ENCODE results near the gene RGPD5.
"Not testable (repeated sequence)": the region's sequence is repeated elsewhere in the genome, so short reads cannot be mapped to it uniquely, and the experiment has no call there.

Gene RGPD5

DNA sequence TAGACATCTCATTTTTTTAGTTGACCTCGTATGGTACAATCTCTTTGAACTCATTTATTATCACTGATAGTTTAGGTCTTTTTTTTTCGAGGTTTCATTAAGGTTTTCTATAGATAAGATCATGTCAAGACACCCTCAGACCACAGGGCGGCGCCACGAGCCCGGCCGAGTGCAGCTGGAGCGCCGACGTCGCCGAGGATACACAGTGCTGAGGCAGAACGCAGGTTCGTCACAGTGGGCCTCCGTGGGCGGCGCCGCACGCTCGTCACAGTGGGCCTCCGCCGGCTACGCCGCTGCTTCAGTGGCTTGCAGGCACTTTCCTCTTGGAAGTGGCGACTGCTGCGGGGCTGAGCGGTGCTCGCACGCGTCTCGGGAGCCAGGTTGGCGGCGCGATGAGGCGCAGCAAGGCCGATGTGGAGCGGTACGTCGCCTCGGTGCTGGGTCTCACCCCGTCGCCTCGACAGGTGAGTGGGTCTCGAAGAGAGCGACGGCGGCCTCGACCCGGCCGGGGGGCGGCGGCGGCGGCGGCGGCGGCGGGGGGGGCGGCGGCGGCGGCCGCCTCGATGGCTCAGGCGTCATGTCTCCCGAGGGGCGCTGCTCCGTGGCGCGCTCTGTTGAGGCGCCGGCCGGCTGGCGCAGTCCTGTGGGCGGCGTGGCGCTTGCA is at the start of gene RGPD5:
Gene RGPD5 (plus strand): TSS at position 232 of the 664 bp plus-strand sequence. CDS start 161 bp downstream, at position 393.
- H3K4me2 ChIP-seq (ENCODE audit: low read depth, low read length, poor library complexity, severe bottlenecking); H3K27me3 ChIP-seq (ENCODE audit: insufficient read depth, low read length, poor library complexity, severe bottlenecking); H3K9me2 ChIP-seq (replicated peaks; ENCODE audit: low read depth, low read length); H3K36me3 ChIP-seq (ENCODE audit: insufficient read depth, low read length); H3K9me3 ChIP-seq (ENCODE audit: insufficient read depth, low read depth, low read length); H3K79me2 ChIP-seq (ENCODE audit: insufficient read depth, low read length); H3K4me1 ChIP-seq (ENCODE audit: insufficient read depth, low read length, poor library complexity, severe bottlenecking); H3K9ac ChIP-seq (ENCODE audit: low read depth, low read length, poor library complexity, severe bottlenecking); H2AFZ ChIP-seq (ENCODE audit: low read length); H3F3A ChIP-seq (ENCODE audit: low read depth); H4K20me1 ChIP-seq (ENCODE audit: insufficient read depth, low read length, poor library complexity, severe bottlenecking); H3K4me3 ChIP-seq (ENCODE audit: low read length, poor library complexity, severe bottlenecking): not testable (repeated sequence)

GRCh38 chr2:109751572-109751971 is 42.5 kb upstream of the RGPD5 start:
- H3K4me1 ChIP-seq (ENCODE audit: insufficient read depth, low read length, poor library complexity, severe bottlenecking); H3K9ac ChIP-seq (ENCODE audit: low read depth, low read length, poor library complexity, severe bottlenecking); H4K20me1 ChIP-seq (ENCODE audit: insufficient read depth, low read length, poor library complexity, severe bottlenecking); H3F3A ChIP-seq (ENCODE audit: low read depth); H3K9me3 ChIP-seq (ENCODE audit: insufficient read depth, low read depth, low read length); H3K27me3 ChIP-seq (ENCODE audit: insufficient read depth, low read length, poor library complexity, severe bottlenecking); H3K79me2 ChIP-seq (ENCODE audit: insufficient read depth, low read length); H3K9me2 ChIP-seq (replicated peaks; ENCODE audit: low read depth, low read length); H3K4me3 ChIP-seq (ENCODE audit: low read length, poor library complexity, severe bottlenecking); H3K4me2 ChIP-seq (ENCODE audit: low read depth, low read length, poor library complexity, severe bottlenecking); H3K36me3 ChIP-seq (ENCODE audit: insufficient read depth, low read length); H2AFZ ChIP-seq (ENCODE audit: low read length): not testable (repeated sequence)

DNA sequence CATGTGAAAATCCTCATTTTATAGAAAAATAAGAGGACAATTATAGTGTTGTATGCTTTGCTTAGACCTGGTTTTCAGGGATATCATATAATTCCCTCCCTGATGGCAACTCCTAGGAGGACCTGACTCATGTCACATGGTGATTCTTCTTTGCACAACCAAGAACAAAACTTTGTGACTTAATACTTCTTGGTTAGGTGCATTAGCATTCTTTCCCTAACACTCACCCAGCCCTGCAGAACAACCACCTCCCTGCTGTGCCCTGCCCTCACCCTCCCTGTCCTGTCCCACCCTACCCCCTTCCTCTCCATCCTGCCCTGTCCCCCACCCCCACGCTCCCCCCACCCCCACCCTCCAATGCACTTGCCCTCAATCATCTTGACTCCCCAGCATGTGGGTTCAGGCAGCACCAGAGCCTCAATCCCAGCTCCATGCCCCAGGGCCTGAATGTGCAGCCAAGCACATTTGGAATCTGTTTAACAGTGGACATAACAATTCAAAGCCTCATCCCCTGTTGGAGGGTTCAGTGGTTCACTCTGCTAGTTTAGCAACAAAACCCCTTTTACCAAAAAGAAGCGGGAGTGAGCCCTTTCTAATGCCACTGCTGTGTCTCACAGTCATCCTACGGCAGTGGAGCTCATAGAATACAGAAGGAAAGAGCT is 36.8 kb upstream of the RGPD5 start:
- not testable (repeated sequence) for H3F3A ChIP-seq (ENCODE audit: low read depth); H3K9me3 ChIP-seq (ENCODE audit: insufficient read depth, low read depth, low read length); H3K27me3 ChIP-seq (ENCODE audit: insufficient read depth, low read length, poor library complexity, severe bottlenecking); H3K36me3 ChIP-seq (ENCODE audit: insufficient read depth, low read length); H3K9ac ChIP-seq (ENCODE audit: low read depth, low read length, poor library complexity, severe bottlenecking); H2AFZ ChIP-seq (ENCODE audit: low read length); H3K4me3 ChIP-seq (ENCODE audit: low read length, poor library complexity, severe bottlenecking); H3K4me2 ChIP-seq (ENCODE audit: low read depth, low read length, poor library complexity, severe bottlenecking); H3K9me2 ChIP-seq (replicated peaks; ENCODE audit: low read depth, low read length); H3K4me1 ChIP-seq (ENCODE audit: insufficient read depth, low read length, poor library complexity, severe bottlenecking); H4K20me1 ChIP-seq (ENCODE audit: insufficient read depth, low read length, poor library complexity, severe bottlenecking); H3K79me2 ChIP-seq (ENCODE audit: insufficient read depth, low read length)

DNA sequence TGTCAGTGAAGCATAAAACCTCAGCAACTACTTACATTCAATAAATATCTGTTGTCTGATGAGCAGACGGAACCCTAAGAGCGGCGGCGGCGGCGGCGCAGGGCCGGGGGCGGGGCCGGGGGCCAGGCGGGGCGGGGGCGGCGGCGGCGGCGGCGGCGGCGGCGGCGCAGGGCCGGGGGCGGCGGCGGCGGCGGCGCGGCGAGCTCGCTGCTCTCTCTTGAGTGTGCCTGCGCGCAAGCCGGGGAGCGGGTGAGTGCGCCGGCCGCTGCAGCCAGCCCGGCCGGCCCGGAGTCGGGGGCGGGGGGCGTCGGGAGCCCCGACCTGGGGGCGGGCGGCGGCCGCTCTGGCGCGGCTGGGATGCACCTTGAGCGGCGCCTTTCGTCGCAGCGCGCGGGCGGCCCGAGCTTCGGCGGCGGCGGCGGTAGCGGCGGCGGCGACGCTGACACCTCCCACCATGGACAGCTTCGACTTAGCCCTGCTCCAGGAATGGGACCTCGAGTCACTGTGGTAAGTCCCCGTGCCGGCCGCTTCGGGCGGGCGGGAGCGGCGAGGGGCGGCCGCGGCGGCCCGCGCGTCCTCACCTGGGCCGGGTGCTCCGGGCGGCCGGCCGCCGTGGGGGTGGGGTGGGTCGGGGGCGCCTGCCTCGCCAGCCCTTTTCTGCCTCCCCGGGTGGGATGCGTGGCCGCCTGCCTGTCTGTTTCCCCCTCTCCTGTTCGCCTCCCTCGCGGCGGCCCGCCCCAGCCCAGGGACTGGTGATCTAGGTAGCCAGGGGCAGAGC is 33.7 kb upstream of the RGPD5 start:
- H3K9me2 ChIP-seq (replicated peaks; ENCODE audit: low read depth, low read length); H2AFZ ChIP-seq (ENCODE audit: low read length); H3K4me3 ChIP-seq (ENCODE audit: low read length, poor library complexity, severe bottlenecking); H3K4me1 ChIP-seq (ENCODE audit: insufficient read depth, low read length, poor library complexity, severe bottlenecking); H4K20me1 ChIP-seq (ENCODE audit: insufficient read depth, low read length, poor library complexity, severe bottlenecking); H3K27me3 ChIP-seq (ENCODE audit: insufficient read depth, low read length, poor library complexity, severe bottlenecking); H3K9ac ChIP-seq (ENCODE audit: low read depth, low read length, poor library complexity, severe bottlenecking); H3K79me2 ChIP-seq (ENCODE audit: insufficient read depth, low read length); H3K4me2 ChIP-seq (ENCODE audit: low read depth, low read length, poor library complexity, severe bottlenecking); H3F3A ChIP-seq (ENCODE audit: low read depth); H3K36me3 ChIP-seq (ENCODE audit: insufficient read depth, low read length); H3K9me3 ChIP-seq (ENCODE audit: insufficient read depth, low read depth, low read length): not testable (repeated sequence)

DNA sequence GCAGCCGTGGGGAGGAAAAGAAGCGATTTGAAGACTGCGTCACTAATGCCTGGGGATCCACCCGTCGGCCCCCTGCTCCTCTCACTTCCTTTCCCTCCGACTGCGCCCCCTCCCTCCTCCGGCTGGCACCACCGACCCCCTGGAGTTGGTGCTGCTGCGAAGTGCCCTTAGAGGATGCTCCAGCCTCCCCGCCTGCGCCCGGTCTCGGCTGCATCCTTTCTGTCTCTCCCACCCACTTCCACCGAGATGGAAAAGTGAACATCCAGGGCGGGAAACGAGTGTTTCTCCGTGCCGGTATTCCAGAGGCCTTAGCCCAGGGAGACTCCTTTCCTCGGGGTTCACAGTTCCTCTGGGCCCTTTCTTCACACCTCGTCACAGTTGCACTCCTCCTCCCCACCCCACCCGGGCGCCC is 33.1 kb upstream of the RGPD5 start:
- not testable (repeated sequence) for H3K4me1 ChIP-seq (ENCODE audit: insufficient read depth, low read length, poor library complexity, severe bottlenecking); H3K4me2 ChIP-seq (ENCODE audit: low read depth, low read length, poor library complexity, severe bottlenecking)

DNA sequence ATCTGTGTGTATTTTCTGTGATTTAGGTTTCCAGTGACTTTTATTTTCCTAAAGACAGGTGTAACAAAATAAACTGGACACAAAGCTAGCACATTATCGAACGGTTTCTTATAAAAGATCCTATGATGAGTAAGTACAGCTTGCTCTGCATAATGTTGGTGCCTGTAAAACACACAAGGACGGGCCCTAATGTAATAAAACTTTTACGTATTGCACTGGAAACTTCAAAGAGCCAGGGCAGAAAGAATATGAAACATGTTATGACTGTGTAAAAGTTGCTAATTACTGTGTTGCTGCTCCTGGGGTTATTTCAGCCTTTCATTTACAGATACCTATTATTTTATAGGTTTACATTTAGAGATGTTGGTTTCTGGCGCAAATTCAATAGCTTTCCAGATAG is 32.1 kb upstream of the RGPD5 start:
- not testable (repeated sequence) for H3K79me2 ChIP-seq (ENCODE audit: insufficient read depth, low read length); H3K4me3 ChIP-seq (ENCODE audit: low read length, poor library complexity, severe bottlenecking); H3K9me3 ChIP-seq (ENCODE audit: insufficient read depth, low read depth, low read length); H3K9ac ChIP-seq (ENCODE audit: low read depth, low read length, poor library complexity, severe bottlenecking); H3K4me1 ChIP-seq (ENCODE audit: insufficient read depth, low read length, poor library complexity, severe bottlenecking); H3F3A ChIP-seq (ENCODE audit: low read depth); H2AFZ ChIP-seq (ENCODE audit: low read length); H3K36me3 ChIP-seq (ENCODE audit: insufficient read depth, low read length); H3K4me2 ChIP-seq (ENCODE audit: low read depth, low read length, poor library complexity, severe bottlenecking); H3K27me3 ChIP-seq (ENCODE audit: insufficient read depth, low read length, poor library complexity, severe bottlenecking); H4K20me1 ChIP-seq (ENCODE audit: insufficient read depth, low read length, poor library complexity, severe bottlenecking); H3K9me2 ChIP-seq (replicated peaks; ENCODE audit: low read depth, low read length)

More for the DNA sequence above, 33.1 kb upstream of the RGPD5 start:
- not testable (repeated sequence) for H3K79me2 ChIP-seq (ENCODE audit: insufficient read depth, low read length); H3K9me3 ChIP-seq (ENCODE audit: insufficient read depth, low read depth, low read length); H2AFZ ChIP-seq (ENCODE audit: low read length); H3F3A ChIP-seq (ENCODE audit: low read depth); H3K36me3 ChIP-seq (ENCODE audit: insufficient read depth, low read length); H3K27me3 ChIP-seq (ENCODE audit: insufficient read depth, low read length, poor library complexity, severe bottlenecking); H4K20me1 ChIP-seq (ENCODE audit: insufficient read depth, low read length, poor library complexity, severe bottlenecking); H3K9me2 ChIP-seq (replicated peaks; ENCODE audit: low read depth, low read length); H3K4me3 ChIP-seq (ENCODE audit: low read length, poor library complexity, severe bottlenecking); H3K9ac ChIP-seq (ENCODE audit: low read depth, low read length, poor library complexity, severe bottlenecking)

DNA sequence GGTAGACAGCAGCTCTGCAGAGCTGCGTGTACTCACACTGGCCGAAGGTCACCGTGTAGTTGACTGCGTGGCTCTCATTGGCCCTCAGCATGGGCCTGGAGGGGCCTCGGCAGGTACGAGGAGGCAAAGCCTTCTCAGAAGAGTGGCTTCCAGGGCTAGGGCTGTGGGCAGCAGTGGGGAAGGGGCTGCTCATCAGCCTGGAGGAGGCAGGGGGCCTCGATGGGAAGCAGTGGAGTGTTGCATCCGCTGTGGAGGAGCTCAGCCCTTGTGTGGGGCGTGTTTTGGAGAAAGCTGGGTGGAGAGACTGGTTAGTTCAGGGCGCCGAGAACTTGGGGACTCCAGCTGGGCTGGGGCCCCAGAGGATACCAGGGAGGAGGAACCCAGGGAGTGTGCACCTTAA is 28.0 kb upstream of the RGPD5 start:
- not testable (repeated sequence) for H3K9me2 ChIP-seq (replicated peaks; ENCODE audit: low read depth, low read length); H3K27me3 ChIP-seq (ENCODE audit: insufficient read depth, low read length, poor library complexity, severe bottlenecking); H3K79me2 ChIP-seq (ENCODE audit: insufficient read depth, low read length); H3F3A ChIP-seq (ENCODE audit: low read depth); H4K20me1 ChIP-seq (ENCODE audit: insufficient read depth, low read length, poor library complexity, severe bottlenecking); H2AFZ ChIP-seq (ENCODE audit: low read length); H3K4me1 ChIP-seq (ENCODE audit: insufficient read depth, low read length, poor library complexity, severe bottlenecking); H3K4me2 ChIP-seq (ENCODE audit: low read depth, low read length, poor library complexity, severe bottlenecking); H3K9ac ChIP-seq (ENCODE audit: low read depth, low read length, poor library complexity, severe bottlenecking); H3K9me3 ChIP-seq (ENCODE audit: insufficient read depth, low read depth, low read length); H3K4me3 ChIP-seq (ENCODE audit: low read length, poor library complexity, severe bottlenecking); H3K36me3 ChIP-seq (ENCODE audit: insufficient read depth, low read length)

Data from Loucy (cell line).